Measurements from ENCODE around the gene KSR1. TPM values are rescaled to one million over a fixed set of nuclear protein-coding genes. Genes with fewer than 3 reads are reported as not detected.

The KSR1 gene
- total and polyA plus RNA-seq, 2 experiments from 2014 or later, result 7.8 to 53.2 TPM

DNA sequence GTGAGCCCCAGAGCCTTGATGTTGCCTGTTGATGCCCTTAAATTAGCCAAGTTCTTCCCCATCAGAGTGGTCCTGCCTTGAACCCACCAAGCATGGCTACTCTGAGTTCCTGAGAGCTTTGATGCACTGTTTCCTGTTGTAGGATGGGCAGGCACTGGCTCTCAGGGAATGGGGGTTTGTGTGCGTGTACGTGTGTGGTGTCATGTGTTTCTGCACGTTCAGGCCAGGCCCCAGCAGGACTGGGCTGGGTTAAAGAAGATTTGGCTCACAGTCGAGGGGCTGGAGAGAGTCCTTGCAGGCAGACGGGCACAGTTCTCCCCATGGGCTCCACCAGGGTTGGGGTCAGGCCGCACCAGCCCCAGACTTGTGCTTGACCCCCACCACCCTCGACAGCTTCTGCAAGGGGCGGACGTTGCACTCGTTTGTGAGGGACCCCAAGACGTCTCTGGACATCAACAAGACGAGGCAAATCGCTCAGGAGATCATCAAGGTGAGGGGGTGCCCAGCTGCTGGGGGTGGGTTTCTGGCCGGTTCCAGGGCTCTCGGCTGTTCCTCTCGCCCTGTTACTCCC lies 151.4 kb downstream of the KSR1 start:
- Histone ChIP-seq H3K79me2 (replicated peaks; ENCODE audit: insufficient read depth) (no peaks in the 10 kb centered on the region), H3K27ac (ENCODE audit: low read depth) (no peak overlapping the region), H3K4me2 (no peak overlapping the region), H3K9me2 (ENCODE audit: insufficient read depth) (no peaks in the 10 kb centered on the region), H3K4me1 (ENCODE audit: insufficient read depth) (peaks cover 5% of the 10 kb centered on the region; the same call in 1 of the 2 replicates), H4K20me1 (replicated peaks; ENCODE audit: insufficient read depth) (peaks cover 4% of the 10 kb centered on the region; the same call in 1 of the 2 replicates), H3K4me3 (no peak overlapping the region), H3K36me3 (ENCODE audit: insufficient read depth) (peaks cover 13% of the 10 kb centered on the region), H3K27me3 (ENCODE audit: insufficient read depth) (no peaks in the 10 kb centered on the region), H2AFZ (no peak overlapping the region), H3F3A (replicated peaks; ENCODE audit: low read depth) (no peaks in the 10 kb centered on the region)
- Mint-ChIP-seq H3K4me1 (peaks cover 6% of the 10 kb centered on the region; the same call in 2 of the 3 replicates), H3K9me3 (no peaks in the 10 kb centered on the region; the same call in 1 of the 3 replicates), H3K36me3 (ENCODE audit: low read depth) (peaks cover 38% of the 10 kb centered on the region), H3K4me3 (no peak overlapping the region), H3K27me3 (ENCODE audit: insufficient read depth, low read depth, poor library complexity) (peaks cover 6% of the 10 kb centered on the region), H3K27ac (peak overlapping the region; percentile 31; the same call in 1 of the 2 replicates)
- ATAC-seq, result no peak
- no peak for DNase-seq (ENCODE audit: low spot score)
- TF ChIP-seq, protein P1, sequence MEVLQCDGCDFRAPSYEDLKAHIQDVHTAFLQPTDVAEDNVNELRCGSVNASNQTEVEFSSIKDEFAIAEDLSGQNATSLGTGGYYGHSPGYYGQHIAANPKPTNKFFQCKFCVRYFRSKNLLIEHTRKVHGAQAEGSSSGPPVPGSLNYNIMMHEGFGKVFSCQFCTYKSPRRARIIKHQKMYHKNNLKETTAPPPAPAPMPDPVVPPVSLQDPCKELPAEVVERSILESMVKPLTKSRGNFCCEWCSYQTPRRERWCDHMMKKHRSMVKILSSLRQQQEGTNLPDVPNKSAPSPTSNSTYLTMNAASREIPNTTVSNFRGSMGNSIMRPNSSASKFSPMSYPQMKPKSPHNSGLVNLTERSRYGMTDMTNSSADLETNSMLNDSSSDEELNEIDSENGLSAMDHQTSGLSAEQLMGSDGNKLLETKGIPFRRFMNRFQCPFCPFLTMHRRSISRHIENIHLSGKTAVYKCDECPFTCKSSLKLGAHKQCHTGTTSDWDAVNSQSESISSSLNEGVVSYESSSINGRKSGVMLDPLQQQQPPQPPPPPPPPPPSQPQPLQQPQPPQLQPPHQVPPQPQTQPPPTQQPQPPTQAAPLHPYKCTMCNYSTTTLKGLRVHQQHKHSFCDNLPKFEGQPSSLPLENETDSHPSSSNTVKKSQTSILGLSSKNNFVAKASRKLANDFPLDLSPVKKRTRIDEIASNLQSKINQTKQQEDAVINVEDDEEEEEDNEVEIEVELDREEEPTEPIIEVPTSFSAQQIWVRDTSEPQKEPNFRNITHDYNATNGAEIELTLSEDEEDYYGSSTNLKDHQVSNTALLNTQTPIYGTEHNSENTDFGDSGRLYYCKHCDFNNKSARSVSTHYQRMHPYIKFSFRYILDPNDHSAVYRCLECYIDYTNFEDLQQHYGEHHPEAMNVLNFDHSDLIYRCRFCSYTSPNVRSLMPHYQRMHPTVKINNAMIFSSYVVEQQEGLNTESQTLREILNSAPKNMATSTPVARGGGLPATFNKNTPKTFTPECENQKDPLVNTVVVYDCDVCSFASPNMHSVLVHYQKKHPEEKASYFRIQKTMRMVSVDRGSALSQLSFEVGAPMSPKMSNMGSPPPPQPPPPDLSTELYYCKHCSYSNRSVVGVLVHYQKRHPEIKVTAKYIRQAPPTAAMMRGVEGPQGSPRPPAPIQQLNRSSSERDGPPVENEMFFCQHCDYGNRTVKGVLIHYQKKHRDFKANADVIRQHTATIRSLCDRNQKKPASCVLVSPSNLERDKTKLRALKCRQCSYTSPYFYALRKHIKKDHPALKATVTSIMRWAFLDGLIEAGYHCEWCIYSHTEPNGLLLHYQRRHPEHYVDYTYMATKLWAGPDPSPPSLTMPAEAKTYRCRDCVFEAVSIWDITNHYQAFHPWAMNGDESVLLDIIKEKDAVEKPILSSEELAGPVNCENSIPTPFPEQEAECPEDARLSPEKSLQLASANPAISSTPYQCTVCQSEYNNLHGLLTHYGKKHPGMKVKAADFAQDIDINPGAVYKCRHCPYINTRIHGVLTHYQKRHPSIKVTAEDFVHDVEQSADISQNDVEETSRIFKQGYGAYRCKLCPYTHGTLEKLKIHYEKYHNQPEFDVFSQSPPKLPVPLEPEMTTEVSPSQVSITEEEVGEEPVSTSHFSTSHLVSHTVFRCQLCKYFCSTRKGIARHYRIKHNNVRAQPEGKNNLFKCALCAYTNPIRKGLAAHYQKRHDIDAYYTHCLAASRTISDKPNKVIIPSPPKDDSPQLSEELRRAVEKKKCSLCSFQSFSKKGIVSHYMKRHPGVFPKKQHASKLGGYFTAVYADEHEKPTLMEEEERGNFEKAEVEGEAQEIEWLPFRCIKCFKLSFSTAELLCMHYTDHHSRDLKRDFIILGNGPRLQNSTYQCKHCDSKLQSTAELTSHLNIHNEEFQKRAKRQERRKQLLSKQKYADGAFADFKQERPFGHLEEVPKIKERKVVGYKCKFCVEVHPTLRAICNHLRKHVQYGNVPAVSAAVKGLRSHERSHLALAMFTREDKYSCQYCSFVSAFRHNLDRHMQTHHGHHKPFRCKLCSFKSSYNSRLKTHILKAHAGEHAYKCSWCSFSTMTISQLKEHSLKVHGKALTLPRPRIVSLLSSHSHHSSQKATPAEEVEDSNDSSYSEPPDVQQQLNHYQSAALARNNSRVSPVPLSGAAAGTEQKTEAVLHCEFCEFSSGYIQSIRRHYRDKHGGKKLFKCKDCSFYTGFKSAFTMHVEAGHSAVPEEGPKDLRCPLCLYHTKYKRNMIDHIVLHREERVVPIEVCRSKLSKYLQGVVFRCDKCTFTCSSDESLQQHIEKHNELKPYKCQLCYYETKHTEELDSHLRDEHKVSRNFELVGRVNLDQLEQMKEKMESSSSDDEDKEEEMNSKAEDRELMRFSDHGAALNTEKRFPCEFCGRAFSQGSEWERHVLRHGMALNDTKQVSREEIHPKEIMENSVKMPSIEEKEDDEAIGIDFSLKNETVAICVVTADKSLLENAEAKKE (CRISPR knock-in tag; IDR thresholded peaks at IDR 0.05), result no peak
- TF ChIP-seq ZNF331 (CRISPR knock-in tag; IDR thresholded peaks at IDR 0.05; ENCODE audit: low read depth) (no peak), ZNF114 (CRISPR knock-in tag; IDR thresholded peaks at IDR 0.05) (no peak), STAT1 (IDR thresholded peaks at IDR 0.05; ENCODE audit: unreplicated experiment) (no peak), EZH2phosphoT487 (IDR thresholded peaks at IDR 0.05; ENCODE audit: unreplicated experiment) (no peak)
- TF ChIP-seq, protein P2, sequence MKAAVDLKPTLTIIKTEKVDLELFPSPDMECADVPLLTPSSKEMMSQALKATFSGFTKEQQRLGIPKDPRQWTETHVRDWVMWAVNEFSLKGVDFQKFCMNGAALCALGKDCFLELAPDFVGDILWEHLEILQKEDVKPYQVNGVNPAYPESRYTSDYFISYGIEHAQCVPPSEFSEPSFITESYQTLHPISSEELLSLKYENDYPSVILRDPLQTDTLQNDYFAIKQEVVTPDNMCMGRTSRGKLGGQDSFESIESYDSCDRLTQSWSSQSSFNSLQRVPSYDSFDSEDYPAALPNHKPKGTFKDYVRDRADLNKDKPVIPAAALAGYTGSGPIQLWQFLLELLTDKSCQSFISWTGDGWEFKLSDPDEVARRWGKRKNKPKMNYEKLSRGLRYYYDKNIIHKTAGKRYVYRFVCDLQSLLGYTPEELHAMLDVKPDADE (IDR thresholded peaks at IDR 0.05), result no peak
- TF ChIP-seq, protein P3, sequence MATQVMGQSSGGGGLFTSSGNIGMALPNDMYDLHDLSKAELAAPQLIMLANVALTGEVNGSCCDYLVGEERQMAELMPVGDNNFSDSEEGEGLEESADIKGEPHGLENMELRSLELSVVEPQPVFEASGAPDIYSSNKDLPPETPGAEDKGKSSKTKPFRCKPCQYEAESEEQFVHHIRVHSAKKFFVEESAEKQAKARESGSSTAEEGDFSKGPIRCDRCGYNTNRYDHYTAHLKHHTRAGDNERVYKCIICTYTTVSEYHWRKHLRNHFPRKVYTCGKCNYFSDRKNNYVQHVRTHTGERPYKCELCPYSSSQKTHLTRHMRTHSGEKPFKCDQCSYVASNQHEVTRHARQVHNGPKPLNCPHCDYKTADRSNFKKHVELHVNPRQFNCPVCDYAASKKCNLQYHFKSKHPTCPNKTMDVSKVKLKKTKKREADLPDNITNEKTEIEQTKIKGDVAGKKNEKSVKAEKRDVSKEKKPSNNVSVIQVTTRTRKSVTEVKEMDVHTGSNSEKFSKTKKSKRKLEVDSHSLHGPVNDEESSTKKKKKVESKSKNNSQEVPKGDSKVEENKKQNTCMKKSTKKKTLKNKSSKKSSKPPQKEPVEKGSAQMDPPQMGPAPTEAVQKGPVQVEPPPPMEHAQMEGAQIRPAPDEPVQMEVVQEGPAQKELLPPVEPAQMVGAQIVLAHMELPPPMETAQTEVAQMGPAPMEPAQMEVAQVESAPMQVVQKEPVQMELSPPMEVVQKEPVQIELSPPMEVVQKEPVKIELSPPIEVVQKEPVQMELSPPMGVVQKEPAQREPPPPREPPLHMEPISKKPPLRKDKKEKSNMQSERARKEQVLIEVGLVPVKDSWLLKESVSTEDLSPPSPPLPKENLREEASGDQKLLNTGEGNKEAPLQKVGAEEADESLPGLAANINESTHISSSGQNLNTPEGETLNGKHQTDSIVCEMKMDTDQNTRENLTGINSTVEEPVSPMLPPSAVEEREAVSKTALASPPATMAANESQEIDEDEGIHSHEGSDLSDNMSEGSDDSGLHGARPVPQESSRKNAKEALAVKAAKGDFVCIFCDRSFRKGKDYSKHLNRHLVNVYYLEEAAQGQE (IDR thresholded peaks at IDR 0.05; ENCODE audit: unreplicated experiment), result no peak
